Heart left ventricle (tissue), 16 donors: ENCODE measurements around the gene ZNF718. TPM values are rescaled to one million over a fixed set of nuclear protein-coding genes. Genes with fewer than 3 reads are reported as not detected.
"Not testable (repeated sequence)": the region's sequence is repeated elsewhere in the genome, so short reads cannot be mapped to it uniquely, and the experiment has no call there.

ENCODE experiments used
- ATAC-seq, 4 donors: fragments of 200-7000 bp; cut with Tn5 transposase; one replicate each; pipeline ENCODE4 v1.9.1; 2020 to 2022; ENCODE audit warnings: moderate library complexity in 4 of 4, mild to moderate bottlenecking in 3 of 4, moderate number of reproducible peaks in 1 of 4
- DNase-seq, 5 donors: peaks; one replicate each; pipeline ENCODE4 v3.0.0-alpha.2; 2020
- H3K27ac ChIP-seq, 12 donors: fragments of 200-600 bp; sonication (generic) in 4 of 12; one replicate each; pipeline versions ENCODE4 v1.5.0 to v1.8.0; 2016 to 2022; ENCODE audit warnings: mild to moderate bottlenecking in 2 of 12
- H3K27me3 ChIP-seq, 9 donors: fragments of 200-600 bp; sonication (generic) in 2 of 9; one replicate each; pipeline versions ENCODE4 v1.5.1 to v1.8.0; 2016 to 2022; ENCODE audit warnings: mild to moderate bottlenecking in 3 of 9
- H3K36me3 ChIP-seq, 9 donors: fragments of 200-600 bp; sonication (generic) in 2 of 9; one replicate each; pipeline versions ENCODE4 v1.5.0 to v1.8.0; 2018 to 2022; ENCODE audit warnings: mild to moderate bottlenecking in 2 of 9
- H3K4me1 ChIP-seq, 12 donors: fragments of 200-600 bp; sonication (generic) in 4 of 12; one replicate each; pipeline versions ENCODE4 v1.5.0 to v1.8.0; 2016 to 2022; ENCODE audit warnings: mild to moderate bottlenecking in 3 of 12
- H3K4me3 ChIP-seq, 12 donors: fragments of 200-600 bp; sonication (generic) in 4 of 12; one replicate each; pipeline versions ENCODE4 v1.5.0 to v1.8.0; 2017 to 2022; ENCODE audit warnings: mild to moderate bottlenecking in 9 of 12, moderate library complexity in 4 of 12
- H3K9me3 ChIP-seq, 12 donors: fragments of 200-600 bp; sonication (generic) in 4 of 12; one replicate each; pipeline versions ENCODE4 v1.5.0 to v1.8.0; 2016 to 2022; ENCODE audit warnings: mild to moderate bottlenecking in 1 of 12
- POLR2A ChIP-seq, 2 donors: fragments of 450-650 bp; IDR thresholded peaks; one replicate each; pipeline ENCODE4 v1.6.1; 2017; ENCODE audit warnings: antibody characterized with exemption in 2 of 2, mild to moderate bottlenecking in 2 of 2, moderate library complexity in 2 of 2
- WGBS, 4 donors: extraction: QIAGEN DNeasy Blood & Tissue Kit in 2 of 4; methylation state at CpG; one replicate each; pipeline versions ENCODE4 v1.1.5 to v1.1.7; 2013 to 2018; 5-methylcytosine and 5-hydroxymethylcytosine counted together
- intact Hi-C, 10 donors: fragments of 100-400 bp; cut with DNase I; formaldehyde crosslinking; loops; one replicate each; pipeline versions ENCODE4 v1.11.1 to v1.14.2; 2022
- polyA plus RNA-seq, 2 donors: library from polyadenylated mRNA; stranded (reverse); fragments of 200-250 nt; gene quantifications; one replicate each; pipeline ENCODE4 v1.2.3, GENCODE V29; 2013
- total RNA-seq, 9 donors: library from RNA; depleted of rRNA in 2 of 9; stranded (reverse); fragments of >200 nt in 2 of 9; fragmentation: NEBNext Ultra II Directional in 3 of 9; extraction: Animal tissue kit (Norgen Biotek cat#: 25700) in 3 of 9; gene quantifications; one replicate each; pipeline versions ENCODE4 v1.1.0 to v1.2.4, GENCODE V29; 2016 to 2023
- TF ChIP-seq, protein P1 (sequence below), 12 donors: fragments of 200-600 bp; sonication (generic) in 4 of 12; IDR thresholded peaks; one replicate each; pipeline versions ENCODE4 v1.5.0 to v1.8.0; 2018 to 2022; ENCODE audit warnings: antibody characterized with exemption in 12 of 12, mild to moderate bottlenecking in 5 of 12
- donor health status: ischemic (EF 13 %, LVEDD 7.1; RV severe dilation, severe dysfunction).
- donor health status: healthy with polysubstance abuse.
- donor health status: DM: no; HTN: yes; CAD: no.
- donor health status: DM: no; HTN: no; CAD: no.
- donor health status: ischemic (EF 25% LVEDD 6.9; RV normal size, moderate dysfunction).
- donor health status: ischemic (EF 25% LVEDD 5.7; RV mildly dilated, moderate dysfunction).
- donor health status: healthy.
- donor health status: DM: yes; HTN: yes; CAD: no.
- donor health status: ischemic (EF 35%, LVEDD 5.7; RV mildly dilated, moderate dysfunction).
- donor health status: nonischemic (EF 11% LVEDD 7.7; RV severe dilation, severe dysfunction).
- donor health status: DM: yes; HTN: yes; CAD: no.
- donor health status: PGD.
- donor health status: ischemic (EF 29% LVEDD 5.4; RV normal size, mild dysfunction).
- donor health status: nonischemic (EF 23%, LVEDD 6.1; RV moderate dilation, normal function).

Gene ZNF718
- total and polyA plus RNA-seq, 11 donors: 1.1 to 6.5 (median 2.8) TPM

DNA sequence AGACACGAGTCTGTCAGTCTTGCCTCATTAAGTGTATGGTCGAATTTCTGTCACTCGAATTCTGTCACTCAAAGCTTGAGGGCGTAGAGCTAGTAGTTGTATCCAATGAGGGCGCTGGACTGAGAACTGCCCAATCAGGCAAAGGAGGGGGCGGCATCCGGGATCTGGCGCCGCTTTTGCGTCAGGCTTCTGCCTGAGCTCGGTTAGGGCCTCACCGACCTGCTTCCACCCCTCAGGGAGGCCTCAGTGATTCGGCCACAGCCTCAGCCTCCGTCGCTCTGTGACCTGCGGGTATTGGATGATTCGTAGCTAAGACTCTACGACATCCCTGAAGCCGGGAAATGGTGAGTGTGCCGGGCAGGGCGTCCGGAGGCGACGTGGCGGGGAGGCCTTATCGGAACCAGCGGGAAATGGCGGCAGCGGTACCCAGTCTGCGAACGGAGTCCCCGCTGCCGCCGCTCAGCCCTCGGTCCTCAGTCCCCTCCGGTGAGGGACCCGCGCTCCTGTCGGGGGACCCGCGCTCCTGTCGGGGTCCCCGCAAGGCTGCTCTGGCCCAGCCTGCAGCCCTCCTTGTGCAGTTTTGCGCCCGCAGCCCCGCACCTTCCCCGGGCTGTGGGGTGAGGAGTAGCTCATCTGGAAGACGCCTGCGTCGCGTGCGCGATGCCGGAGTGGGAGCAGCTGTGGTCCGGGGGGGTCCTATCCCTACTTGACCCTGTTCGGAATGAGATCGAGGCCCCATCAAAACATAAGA is 88.3 kb downstream of the ZNF718 start:
- peak; percentile 98 to 100 (median 100) for ATAC-seq
- intact Hi-C loops: loop anchor here in 1 of 10 donors (5.0 kb wide), 1 partner anchor 90 kb away; the partner anchor contains the start of gene ZNF718
- DNase-seq: peak; percentile 83 to 88 (median 83)
- H3K36me3 ChIP-seq: no peaks in the 10 kb centered on the region
- TF ChIP-seq POLR2A (IDR thresholded peaks at IDR 0.05): peak in 1 of 2 donors; percentile 48
- TF ChIP-seq, protein P1, sequence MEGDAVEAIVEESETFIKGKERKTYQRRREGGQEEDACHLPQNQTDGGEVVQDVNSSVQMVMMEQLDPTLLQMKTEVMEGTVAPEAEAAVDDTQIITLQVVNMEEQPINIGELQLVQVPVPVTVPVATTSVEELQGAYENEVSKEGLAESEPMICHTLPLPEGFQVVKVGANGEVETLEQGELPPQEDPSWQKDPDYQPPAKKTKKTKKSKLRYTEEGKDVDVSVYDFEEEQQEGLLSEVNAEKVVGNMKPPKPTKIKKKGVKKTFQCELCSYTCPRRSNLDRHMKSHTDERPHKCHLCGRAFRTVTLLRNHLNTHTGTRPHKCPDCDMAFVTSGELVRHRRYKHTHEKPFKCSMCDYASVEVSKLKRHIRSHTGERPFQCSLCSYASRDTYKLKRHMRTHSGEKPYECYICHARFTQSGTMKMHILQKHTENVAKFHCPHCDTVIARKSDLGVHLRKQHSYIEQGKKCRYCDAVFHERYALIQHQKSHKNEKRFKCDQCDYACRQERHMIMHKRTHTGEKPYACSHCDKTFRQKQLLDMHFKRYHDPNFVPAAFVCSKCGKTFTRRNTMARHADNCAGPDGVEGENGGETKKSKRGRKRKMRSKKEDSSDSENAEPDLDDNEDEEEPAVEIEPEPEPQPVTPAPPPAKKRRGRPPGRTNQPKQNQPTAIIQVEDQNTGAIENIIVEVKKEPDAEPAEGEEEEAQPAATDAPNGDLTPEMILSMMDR (IDR thresholded peaks at IDR 0.05): peak in 1 of 12 donors; percentile 8
- 0 to 7% (median 2%) methylated on average over 18 to 57 of the region's 57 CpGs for WGBS, 4 donors
- H3K4me1 ChIP-seq: peaks cover 0 to 13% (median 5%) of the 10 kb centered on the region in 12 donors
- peak overlapping the region in 11 of 12 donors; percentile 7 to 83 (median 64) for H3K27ac ChIP-seq
- peaks cover 0 to 38% (median 0%) of the 10 kb centered on the region in 12 donors for H3K9me3 ChIP-seq
- no peaks in the 10 kb centered on the region for H3K27me3 ChIP-seq
- peak overlapping the region; percentile 57 to 93 (median 75) for H3K4me3 ChIP-seq

DNA sequence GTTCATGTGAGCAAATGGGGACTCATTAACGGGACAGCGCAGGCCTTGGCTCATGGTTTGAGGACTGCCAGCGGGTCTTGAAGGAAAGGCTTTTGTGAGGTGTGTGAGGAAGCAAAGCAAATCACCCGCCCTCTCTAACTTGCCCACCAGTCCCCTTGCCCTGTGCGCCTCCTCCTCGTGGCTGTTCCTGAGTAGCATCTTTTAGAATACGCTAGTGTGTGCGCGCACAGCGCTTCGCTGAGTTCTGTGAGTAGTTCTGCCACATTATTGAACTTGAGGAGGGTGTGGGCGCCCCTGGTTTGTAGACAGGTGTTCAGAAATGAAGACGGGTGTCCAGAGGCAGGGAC is 88.9 kb downstream of the ZNF718 start:
- not testable (repeated sequence) for H3K36me3 ChIP-seq, DNase-seq, H3K27me3 ChIP-seq
- peak in 2 of 4 donors; percentile 5 to 15 for ATAC-seq
- Histone ChIP-seq H3K9me3 (peaks cover 0 to 32% (median 0%) of the 10 kb centered on the region in 12 donors), H3K4me3 (peak overlapping the region; percentile 57 to 93 (median 75)), H3K27ac (peak overlapping the region in 6 of 12 donors; percentile 53 to 83 (median 78)), H3K4me1 (peaks cover 0 to 13% (median 5%) of the 10 kb centered on the region in 12 donors)
- 16 to 27% (median 22%) methylated on average over 9 to 13 of the region's 13 CpGs for WGBS, 4 donors
- intact Hi-C loops: loop anchor here in 1 of 10 donors (5.0 kb wide), 1 partner anchor 91 kb away; the partner anchor contains the start of gene ZNF718

Other genes with a start within 250 kb of the ZNF718 start
- 10 to 100 TPM in 2 of 9 donors, 1 to 10 TPM in 7; 4.8 to 12.9 (median 8.1) TPM for gene ZNF595, start 71.2 kb upstream of the ZNF718 start, total RNA-seq
- gene ZNF595, start 71.2 kb upstream of the ZNF718 start, polyA plus RNA-seq: 1 to 10 TPM; 2.7 to 2.8 TPM
- gene ZNF732, start 181.0 kb downstream of the ZNF718 start, total RNA-seq: under 1 TPM in 1 of 9 donors, not detected in 8; 0.32 TPM
- under 1 TPM; 0.04 to 0.08 TPM for gene ZNF732, start 181.0 kb downstream of the ZNF718 start, polyA plus RNA-seq
- 10 to 100 TPM in 2 of 9 donors, 1 to 10 TPM in 7; 3.3 to 12.5 (median 8.7) TPM for gene ZNF141, start 213.3 kb downstream of the ZNF718 start, total RNA-seq
- 1 to 10 TPM; 2.6 to 3.0 TPM for gene ZNF141, start 213.3 kb downstream of the ZNF718 start, polyA plus RNA-seq